Heart left ventricle (tissue), 13 donors: ENCODE measurements around the gene SPEG.

Experiments used
- POLR2A ChIP-seq, 2 donors: fragments of 450-650 bp; IDR thresholded peaks; one replicate each; pipeline ENCODE4 v1.6.1; 2017; ENCODE audit warnings: antibody characterized with exemption in 2 of 2, mild to moderate bottlenecking in 2 of 2, moderate library complexity in 2 of 2
- TF ChIP-seq, protein P1 (sequence below), 12 donors: fragments of 200-600 bp; sonication (generic) in 4 of 12; IDR thresholded peaks; one replicate each; pipeline versions ENCODE4 v1.5.0 to v1.8.0; 2018 to 2022; ENCODE audit warnings: antibody characterized with exemption in 12 of 12, mild to moderate bottlenecking in 5 of 12
- donor health status: ischemic (EF 13 %, LVEDD 7.1; RV severe dilation, severe dysfunction).
- donor health status: DM: no; HTN: yes; CAD: no.
- donor health status: DM: no; HTN: no; CAD: no.
- donor health status: ischemic (EF 25% LVEDD 6.9; RV normal size, moderate dysfunction).
- donor health status: ischemic (EF 25% LVEDD 5.7; RV mildly dilated, moderate dysfunction).
- donor health status: ischemic (EF 35%, LVEDD 5.7; RV mildly dilated, moderate dysfunction).
- donor health status: nonischemic (EF 11% LVEDD 7.7; RV severe dilation, severe dysfunction).
- donor health status: DM: yes; HTN: yes; CAD: no.
- donor health status: PGD.
- donor health status: ischemic (EF 29% LVEDD 5.4; RV normal size, mild dysfunction).
- donor health status: nonischemic (EF 23%, LVEDD 6.1; RV moderate dilation, normal function).

DNA sequence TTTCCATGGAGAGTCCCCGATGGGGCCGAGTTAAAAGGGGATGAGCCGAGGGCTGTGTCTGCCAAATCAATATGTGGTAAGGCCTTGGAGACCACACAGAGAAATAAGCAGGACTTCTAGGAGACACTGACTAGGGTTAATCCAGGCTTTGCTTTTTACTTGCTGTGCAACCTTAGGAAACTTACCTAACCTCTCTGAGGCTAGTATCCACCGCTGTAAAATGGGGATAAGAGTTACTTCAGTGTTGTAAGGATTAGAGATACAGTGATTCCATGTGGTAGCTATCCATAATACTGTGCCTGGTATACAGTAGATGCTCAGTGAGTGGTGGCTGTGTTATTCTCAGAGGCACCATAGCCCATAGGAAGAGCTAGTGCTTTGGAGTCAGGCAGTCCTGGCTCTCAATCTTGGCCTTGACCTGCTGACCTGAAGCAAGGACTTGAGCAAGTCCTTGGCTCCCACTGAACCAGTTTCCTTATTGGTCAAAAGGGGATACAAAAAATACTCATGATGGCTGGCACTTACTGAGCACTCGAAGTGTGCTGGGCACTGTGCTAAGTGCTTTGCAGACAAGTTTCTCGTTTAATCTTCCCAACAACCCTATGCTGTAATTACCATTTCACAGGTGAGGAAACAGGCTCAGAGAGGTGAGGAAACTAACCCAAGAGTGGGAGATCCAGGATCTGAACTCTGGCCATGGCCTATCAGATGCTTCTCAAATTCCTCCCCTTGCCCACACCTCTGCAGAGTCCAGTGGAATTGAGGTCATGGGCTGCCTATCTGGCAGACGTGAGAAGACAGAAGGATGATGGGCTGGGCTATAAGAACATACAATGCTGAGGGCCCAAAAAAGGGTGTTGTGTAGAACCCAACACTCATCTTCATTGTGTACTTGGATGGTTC is 28.4 kb upstream of the SPEG start:
- TF ChIP-seq, protein P1, sequence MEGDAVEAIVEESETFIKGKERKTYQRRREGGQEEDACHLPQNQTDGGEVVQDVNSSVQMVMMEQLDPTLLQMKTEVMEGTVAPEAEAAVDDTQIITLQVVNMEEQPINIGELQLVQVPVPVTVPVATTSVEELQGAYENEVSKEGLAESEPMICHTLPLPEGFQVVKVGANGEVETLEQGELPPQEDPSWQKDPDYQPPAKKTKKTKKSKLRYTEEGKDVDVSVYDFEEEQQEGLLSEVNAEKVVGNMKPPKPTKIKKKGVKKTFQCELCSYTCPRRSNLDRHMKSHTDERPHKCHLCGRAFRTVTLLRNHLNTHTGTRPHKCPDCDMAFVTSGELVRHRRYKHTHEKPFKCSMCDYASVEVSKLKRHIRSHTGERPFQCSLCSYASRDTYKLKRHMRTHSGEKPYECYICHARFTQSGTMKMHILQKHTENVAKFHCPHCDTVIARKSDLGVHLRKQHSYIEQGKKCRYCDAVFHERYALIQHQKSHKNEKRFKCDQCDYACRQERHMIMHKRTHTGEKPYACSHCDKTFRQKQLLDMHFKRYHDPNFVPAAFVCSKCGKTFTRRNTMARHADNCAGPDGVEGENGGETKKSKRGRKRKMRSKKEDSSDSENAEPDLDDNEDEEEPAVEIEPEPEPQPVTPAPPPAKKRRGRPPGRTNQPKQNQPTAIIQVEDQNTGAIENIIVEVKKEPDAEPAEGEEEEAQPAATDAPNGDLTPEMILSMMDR (IDR thresholded peaks at IDR 0.05): no peak
- no peak for TF ChIP-seq POLR2A (IDR thresholded peaks at IDR 0.05)
